HG03432 (cell line): ENCODE data around the gene BID.

Source experiments
- ATAC-seq: cut with Tn5 transposase; IDR thresholded peaks from one replicate; pipeline ENCODE4 v1.9.1; 2021; ENCODE audit warnings: mild to moderate bottlenecking, moderate library complexity; ENCODE audit not compliant: unreplicated experiment

The BID gene

DNA sequence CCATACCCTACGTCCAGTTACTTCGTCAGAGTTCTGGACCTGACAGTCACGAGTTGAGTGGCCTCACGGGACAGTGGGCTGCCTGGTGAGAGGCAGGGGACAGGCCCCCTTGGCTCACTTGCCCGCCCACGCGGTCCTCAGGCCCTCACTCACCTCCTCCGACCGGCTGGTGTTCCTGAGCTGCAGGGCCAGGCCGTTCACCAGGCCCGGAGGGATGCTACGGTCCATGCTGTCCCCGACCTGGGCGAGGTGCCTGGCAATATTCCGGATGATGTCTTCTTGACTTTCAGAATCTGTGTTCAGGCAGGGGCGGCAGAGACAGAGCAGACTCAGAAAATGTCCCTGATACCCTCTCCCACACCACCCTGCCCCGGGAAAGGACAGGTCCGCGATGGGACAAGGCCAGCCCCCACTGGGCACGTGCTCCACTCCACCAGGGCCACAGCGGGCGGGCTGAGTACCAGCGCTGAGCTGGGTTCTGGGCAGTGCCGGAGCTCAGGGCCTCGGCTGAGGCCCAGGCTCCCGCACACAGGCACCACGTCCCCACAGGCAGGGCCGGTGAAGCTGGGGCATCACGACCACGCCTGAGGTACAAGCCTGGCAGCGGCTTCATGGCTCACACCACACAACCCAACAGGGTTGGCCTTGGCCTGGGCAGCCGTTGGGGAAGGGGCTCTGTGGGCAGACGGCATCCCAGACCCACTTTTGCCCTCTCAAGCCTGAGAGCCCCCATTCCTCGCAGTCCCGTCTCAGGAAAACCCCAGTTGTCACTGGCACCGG, 34.9 kb downstream of the BID start:
- no peak for ATAC-seq

- no peak for ATAC-seq
Measured at GRCh38 chr22:17738386-17739128, 35.7 kb downstream of the BID start.

DNA sequence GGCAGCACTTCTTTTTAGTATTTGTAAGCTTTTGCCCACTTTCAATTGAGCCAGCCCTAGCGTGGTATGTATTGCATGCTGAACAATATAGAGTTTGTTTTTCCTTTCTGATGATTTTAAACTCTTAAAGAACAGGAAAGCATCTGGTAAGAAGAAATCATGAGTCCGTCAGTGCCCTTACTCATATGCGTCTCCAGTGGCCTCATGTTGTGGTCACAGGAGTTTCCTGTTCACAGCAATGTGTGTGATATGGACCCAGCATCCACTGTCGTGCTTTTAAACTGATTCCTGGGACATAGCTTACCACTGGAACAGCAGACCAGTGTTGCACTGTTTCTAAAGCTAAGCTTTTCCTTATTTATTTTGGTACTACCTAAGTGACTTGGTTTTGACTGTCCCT, 40.1 kb downstream of the BID start:
- ATAC-seq: no peak

DNA sequence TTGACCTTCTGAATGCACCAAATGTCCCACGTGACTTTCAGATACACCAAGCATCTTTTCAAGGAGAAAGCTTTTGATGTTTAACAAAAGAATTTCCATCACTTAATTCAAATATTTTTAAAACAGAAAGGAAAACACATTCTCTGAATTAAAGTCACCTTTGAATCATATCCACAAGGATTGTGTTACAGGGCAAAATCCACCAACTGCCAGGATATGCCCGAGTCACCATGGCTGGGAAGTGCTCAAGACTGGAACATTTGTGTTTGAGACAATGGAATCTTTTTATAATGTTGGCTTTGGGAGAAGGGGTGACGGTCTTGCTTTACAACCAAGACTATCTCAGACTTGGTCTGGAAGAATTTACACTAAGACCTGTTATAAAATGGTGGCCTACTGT, 40.8 kb downstream of the BID start:
- no peak for ATAC-seq

DNA sequence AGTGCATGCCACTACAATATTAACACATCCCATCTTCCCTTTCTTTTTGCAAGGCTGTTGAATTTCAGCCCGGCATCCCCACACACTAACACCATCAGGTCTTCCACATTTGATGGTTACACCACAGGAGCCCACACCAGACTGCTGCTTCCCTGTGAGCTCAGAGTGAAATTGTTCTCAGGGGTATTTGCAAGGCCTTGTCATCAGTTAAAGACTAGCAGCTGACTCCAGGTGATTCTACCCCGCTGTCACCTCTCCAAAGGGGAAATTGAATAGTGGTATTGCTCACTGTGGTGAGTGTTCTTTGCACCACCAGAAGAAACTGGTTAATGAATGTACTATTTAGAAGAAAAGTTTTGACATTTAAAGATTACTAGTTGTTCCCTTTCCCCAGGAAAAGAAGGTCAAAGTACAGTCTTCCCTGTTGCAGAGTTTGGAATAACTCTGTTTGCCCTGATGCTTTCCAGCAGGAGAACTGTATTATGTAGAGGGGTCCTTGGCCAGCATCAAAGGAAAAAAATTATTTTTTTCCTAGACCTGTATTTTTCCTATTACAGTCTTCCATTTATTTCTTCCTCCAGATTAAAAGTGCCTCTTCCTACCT, 41.9 kb downstream of the BID start:
- no peak for ATAC-seq

DNA sequence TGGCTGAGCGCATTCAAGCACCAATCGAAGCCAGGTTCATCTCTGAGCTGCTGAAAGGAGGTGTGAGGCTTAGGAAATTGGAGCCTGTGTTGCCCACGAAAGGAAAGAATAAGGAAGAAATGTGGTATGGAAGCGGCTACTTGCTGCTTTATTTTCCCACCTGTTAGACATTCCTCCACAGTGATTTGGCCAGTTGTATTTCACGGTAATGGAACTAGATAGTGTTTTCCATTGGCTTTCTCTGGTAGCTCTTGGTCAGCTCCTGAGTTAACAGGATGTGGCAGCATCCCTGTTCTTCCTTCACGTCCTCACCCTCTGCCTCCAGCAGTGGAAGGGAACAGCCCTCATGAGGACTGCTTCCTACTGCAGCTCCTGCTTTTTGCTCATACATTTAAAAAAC, 44.7 kb downstream of the BID start:
- no peak for ATAC-seq

GRCh38 chr22:17728786-17729185, 45.5 kb downstream of the BID start:
- no peak for ATAC-seq

DNA sequence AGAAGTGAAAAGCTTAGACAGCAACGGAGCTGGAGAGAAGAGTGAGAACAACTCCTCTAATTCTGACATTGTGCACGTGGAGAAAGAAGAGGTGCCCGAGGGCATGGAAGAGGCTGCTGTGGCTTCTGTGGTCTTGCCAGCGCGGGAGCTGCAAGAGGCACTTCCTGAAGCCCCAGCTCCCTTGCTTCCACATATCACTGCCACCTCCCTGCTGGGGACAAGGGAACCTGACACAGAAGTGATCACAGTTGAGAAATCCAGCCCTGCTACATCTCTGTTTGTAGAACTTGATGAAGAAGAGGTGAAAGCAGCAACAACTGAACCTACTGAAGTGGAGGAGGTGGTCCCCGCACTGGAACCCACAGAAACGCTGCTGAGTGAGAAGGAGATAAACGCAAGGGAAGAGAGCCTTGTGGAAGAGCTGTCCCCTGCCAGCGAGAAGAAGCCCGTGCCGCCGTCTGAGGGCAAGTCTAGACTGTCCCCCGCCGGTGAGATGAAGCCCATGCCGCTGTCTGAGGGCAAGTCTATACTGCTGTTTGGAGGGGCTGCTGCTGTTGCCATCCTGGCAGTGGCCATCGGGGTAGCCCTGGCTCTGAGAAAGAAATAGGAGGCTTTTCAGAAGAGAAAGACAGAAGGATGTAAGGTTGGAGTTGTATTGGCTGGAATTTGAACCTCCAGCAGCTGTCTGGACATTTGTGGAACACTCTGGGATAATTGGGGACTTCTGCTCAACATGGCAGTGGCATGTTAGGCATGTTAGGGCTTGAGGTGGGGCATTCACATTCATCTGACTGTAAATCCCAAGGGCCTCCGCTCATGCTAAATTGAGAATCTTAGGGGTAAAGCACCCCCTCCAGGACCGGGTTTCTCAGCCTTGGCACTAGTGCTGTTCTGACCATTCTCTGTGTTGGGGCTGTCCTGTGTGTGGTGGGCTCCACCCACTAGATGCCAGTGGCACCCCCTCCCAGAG, 47.1 kb downstream of the BID start:
- ATAC-seq: no peak

DNA sequence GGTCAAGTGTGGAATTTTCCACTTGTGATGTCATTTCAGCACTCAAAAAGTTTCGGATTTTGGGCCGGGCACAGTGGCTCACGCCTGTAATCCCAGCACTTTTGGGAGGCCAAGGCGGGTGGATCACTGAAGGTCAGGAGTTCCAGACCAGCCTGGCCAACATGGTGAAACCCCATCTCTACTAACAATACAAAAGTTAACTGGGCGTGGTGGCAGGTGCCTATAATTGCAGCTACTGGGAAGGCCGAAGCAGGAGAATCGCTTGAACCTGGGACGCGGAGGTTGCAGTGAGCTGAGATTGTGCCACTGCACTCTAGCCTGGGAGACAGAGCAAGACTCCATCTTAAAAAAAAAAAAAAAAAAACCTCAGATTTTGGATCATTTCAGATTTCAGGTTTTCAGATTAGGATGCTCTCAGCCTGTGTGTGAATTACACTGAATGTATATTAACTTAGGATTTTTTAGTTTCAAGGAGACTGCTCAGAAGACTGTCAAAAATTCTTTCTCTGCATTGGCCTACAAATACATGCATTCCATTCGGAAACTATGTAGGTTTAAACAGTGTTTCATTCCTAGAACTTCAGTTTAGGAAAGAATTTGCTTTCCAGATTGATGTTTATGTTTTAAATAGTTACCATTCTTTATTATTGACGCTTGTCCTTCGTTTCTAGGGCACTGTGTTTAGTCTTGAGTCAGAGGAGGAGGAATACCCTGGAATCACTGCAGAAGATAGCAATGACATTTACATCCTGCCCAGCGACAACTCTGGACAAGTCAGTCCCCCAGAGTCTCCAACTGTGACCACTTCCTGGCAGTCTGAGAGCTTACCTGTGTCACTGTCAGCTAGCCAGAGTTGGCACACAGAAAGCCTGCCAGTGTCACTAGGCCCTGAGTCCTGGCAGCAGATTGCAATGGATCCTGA, 48.0 kb downstream of the BID start:
- no peak for ATAC-seq

- no peak for ATAC-seq
Measured at GRCh38 chr22:17725500-17725796, 48.8 kb downstream of the BID start.

DNA sequence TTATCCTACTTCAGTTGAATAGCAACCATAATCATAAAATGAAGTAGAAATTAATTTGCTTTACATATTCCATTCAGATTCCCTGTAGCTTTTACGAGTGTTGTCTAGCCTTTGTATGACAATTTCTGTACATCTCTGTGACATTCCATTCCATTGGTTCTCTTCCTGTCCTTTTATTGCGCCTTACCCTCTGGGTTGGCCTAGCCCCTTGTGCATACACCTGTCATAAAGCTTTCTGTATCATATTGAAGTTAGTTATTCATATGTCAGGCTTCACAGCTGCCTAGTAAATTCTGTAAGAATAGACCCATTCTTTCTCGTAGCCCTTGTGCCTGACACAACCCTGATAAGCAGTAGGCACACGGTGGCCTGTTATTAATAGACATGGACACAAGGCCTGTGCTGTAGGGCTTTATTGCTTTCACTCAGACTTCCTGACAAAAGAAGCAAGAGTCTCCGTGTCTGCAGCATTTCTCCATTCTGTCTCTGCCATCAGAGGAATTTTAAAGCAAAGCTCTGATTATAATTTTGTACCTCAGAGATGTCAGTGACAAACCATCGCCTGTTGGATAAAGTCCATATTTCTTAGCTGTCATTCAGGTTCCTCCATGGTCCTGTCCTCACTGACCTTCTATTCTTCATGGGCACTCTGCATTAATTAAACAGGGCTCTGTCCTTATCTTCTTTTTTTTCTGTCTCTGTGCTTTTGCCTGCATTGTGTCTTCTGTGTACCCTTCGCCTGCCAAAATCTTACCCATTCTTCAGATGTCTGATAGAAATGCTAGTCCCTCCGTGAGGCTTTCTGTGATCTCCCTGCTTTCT, 49.4 kb downstream of the BID start:
- ATAC-seq: no peak

GRCh38 chr22:17724241-17724640, 50.0 kb downstream of the BID start:
- ATAC-seq: no peak

- ATAC-seq: no peak
Measured at GRCh38 chr22:17719911-17720310, 54.4 kb downstream of the BID start.

GRCh38 chr22:17717708-17718107, 56.6 kb downstream of the BID start:
- ATAC-seq: no peak

- no peak for ATAC-seq
Measured at GRCh38 chr22:17716529-17716928, 57.7 kb downstream of the BID start.

- no peak for ATAC-seq
Measured at GRCh38 chr22:17712441-17712840, 61.8 kb downstream of the BID start.

- ATAC-seq: no peak
Measured at GRCh38 chr22:17710023-17710422, 64.2 kb downstream of the BID start.

DNA sequence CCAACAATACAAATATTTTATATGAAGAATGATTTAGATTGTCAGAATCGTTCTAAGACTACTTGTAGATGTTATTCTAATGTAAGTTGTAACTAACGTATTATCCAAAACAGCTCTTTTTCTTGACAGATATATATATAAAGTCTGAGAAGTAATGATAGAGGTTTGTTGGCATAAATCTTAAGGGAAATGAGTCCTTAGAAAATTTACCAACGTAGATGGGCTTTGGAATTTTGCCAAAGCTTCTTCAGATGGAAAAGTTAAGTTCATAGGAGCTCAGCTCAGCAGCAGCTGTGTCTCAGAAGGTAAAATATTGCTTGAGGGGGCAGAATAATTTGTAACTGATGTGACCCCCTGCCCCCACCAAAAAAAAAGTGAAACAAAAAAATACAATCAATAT, 66.7 kb downstream of the BID start:
- ATAC-seq: no peak

DNA sequence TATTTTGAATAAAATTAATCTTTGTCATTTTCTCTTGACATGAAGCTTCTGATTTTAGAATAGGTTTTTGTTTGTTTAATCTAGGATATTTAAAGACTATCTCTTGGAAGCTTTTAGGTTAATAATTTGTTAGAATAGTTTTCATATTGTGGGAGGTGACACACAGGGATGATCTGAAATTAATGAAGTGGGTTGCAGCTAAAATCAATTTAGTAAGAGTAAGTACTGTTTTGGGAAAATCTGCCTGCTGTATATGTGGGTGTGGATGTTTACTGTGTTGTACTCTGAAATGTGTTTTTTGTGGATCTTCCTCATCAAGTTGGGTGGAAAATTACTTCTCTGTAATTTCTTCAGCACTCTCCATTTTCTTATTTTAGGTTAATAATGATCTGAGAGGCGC, 67.3 kb downstream of the BID start:
- no peak for ATAC-seq
